CD4-positive, alpha-beta T cell treated with Interleukin-15 for 1 hour (primary cell): ENCODE results near the gene ABCG2.
"Not testable (repeated sequence)": the region's sequence is repeated elsewhere in the genome, so short reads cannot be mapped to it uniquely, and the experiment has no call there.

Source experiments
- DNase-seq: peaks from one replicate; pipeline ENCODE4 v3.0.0-alpha.2; 2020

ABCG2 gene

GRCh38 chr4:88109123-88109881, 49.1 kb downstream of the ABCG2 start:
- no peak for DNase-seq

DNA sequence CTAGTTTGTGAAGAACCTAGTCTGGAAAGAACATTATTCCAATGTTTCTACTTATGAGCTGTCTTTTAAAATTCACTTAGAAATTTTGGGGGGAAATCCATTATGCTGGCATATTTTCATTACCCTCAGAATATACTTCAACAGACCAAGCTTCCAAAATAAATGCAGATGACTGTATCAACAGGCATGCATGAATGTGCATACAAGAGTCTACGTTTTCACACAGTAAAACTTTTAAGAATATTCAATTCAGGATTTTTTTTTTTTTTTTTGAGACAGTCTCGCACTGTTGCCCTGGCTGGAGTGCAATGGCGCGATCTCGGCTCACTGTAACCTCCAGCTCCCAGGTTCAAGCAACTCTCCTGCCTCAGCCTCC, 49.7 kb downstream of the ABCG2 start:
- DNase-seq, result no peak

- not testable (repeated sequence) for DNase-seq
Observed at GRCh38 chr4:88108108-88108465, 50.4 kb downstream of the ABCG2 start.

DNA sequence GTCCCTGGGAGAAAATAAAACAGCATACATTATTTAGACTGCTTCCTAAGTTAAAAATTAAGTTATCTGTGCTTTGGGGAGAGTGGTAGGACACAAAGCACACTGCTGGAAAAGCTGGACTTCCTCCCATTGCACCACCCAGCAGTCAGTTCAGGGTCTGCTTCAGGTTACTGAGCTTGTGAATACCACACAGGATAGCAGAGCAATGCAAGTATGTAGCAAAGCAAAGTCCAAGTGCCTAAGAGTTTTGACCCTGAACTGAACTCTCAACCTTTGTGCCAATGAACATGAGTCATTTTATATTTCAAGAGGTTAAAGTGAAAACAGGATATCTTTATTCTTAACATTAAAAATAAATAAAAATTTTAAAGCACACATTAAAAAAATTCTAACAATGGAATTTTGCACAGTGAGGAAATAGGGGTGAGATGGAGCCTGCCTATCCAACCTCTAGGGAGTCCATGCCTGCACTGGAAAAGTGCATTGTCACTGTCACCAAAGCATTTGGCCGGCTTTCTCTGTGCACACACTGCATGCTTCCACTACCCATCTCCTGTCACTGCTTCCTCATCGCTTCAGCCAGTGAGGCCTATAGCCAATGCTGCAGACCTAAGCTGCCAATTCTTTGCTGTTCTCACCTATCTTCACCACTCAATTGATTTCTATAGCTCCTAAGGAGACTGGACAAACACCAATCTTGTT, 50.9 kb downstream of the ABCG2 start:
- no peak for DNase-seq

DNA sequence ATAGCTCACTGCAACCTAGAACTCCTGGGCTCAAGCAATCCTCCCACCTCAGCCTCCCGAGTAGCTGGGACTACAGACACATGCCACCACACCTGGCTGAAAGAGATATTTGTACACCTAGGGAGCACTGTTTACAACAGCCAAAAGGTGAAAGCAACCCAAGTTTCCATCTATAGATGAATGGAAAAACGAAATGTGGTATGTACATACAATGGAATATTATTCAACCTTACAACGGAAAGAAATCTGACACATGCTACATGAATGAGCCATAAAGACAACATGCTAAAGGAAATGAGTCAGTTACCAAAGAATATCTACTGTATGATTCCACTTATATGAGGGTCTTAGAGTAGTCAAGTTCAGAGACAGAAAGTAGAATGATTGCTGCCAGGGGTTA, 52.2 kb downstream of the ABCG2 start:
- no peak for DNase-seq

DNA sequence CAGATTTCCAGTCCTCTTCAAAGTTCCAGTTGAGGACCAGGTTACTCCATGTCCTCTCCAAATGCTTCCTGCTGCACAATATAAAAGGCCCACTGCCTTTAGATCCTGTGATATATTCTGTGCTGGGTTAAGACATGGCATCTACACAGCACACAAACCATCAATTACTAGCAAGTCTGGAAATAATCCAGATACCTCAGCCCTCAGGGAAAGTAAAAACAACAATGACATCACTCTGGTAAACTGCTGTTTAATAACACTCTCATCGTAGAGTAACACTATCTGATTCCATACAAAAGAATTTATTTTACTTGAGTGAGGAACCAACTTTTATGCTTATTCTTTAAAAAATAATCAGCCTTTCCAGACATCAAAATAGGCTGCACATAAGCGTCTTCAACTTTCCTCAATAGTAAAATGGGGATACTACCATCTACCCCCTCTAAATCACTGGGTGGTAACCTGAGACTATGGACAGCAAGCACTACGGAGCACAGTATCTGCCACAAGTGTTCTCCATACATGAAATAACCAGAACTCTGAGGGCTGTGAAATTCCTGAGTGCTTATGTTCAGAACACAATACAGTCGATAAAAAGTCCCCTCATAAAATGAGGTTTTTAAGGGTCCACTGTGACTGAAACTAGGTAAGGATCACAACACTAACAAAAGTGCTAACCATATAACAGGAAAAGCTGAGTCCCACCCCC, 53.4 kb downstream of the ABCG2 start:
- DNase-seq, result no peak

DNA sequence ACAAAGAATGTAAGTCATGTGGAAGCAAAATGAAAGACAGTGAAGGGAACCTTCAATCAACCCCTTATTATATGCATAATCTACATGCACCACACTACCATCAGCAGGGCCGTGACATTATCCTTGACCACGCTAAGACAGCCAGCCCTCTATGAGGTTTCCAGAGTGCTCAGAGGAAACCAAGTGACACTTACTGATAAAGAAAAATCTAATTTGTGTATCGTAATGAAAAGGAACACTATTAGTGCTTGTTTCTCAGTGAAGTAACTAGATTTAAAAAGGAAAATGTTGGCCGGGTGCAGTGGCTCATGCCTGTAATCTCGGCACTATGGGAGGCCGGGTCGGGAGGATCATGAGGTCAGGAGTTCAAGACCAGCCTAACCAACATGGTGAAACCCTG, 56.4 kb downstream of the ABCG2 start:
- DNase-seq, result no peak

DNA sequence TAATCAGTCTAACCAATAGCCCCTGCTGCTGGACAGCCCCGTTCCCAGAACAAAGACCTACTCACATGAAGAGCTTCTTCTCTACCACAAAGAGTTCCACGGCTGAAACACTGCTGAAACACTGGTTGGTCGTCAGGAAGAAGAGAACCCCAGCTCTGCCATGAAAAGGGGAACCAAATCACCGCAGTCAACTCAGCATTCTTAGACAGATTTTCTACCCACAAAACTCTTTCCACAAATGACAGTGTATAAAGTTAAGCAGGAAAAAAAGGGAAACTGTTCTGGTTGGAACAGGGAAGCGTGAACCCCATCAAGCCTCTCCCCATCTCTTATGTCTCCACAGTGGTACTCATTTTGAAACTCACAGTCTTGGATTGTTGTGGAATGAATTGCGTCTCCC, 57.3 kb downstream of the ABCG2 start:
- no peak for DNase-seq

GRCh38 chr4:88098993-88099752, 59.3 kb downstream of the ABCG2 start:
- DNase-seq, result no peak

DNA sequence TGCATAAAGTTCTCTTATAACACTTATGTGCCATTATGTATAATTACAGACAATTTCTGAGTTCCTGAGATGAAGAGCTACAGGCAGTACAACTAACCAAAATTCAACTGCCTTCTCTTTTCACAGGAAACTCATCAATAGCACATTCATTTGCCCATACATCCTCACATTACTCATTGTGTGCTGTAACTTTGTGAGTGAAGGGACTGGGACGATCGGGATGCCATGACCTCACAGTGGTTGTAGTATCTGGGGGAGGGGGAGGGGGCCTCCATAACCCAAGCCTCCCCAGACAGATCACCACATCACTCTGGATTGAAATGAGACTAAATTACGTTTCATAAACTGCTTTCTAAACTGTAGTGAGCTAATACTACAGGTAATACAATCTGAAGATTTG, 60.7 kb downstream of the ABCG2 start:
- no peak for DNase-seq

DNA sequence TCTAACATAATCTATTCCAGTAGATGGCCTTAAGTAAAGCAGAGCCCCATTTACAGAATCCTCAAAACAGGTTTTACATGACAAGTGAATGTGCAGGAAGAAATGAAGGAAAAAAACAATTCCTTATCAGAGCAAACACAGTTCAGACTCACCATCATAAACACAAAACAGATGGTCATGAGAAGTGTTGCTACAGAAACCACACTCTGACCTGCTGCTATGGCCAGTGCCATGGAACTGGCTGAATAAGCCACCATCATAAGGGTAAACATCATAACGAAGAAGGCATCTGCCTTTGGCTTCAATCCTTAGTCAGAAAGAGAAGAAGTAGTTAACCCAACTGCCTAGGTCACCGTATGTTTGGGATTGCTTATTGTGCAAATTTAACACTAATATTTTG, 61.1 kb downstream of the ABCG2 start:
- no peak for DNase-seq

DNA sequence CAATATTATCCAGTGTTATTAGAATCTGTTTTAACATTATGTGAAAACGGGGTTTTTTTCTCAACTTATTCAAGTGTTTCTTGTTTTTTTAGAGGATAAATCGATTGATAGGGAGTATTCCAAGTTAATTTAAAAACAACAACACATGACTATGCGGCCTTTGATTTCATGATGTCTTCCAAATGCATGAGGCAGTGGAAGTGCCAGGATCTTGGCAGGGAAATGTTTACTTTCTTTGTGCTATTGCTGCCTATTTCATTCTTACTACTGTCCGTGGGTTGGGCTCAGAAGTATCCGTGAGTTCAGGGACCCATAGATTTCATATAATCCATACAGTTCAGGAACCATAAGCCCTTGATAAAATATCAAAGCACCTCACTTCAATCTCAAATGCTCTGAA, 64.6 kb downstream of the ABCG2 start:
- no peak for DNase-seq

- no peak for DNase-seq
Observed at GRCh38 chr4:88091378-88091777, 67.1 kb downstream of the ABCG2 start.

DNA sequence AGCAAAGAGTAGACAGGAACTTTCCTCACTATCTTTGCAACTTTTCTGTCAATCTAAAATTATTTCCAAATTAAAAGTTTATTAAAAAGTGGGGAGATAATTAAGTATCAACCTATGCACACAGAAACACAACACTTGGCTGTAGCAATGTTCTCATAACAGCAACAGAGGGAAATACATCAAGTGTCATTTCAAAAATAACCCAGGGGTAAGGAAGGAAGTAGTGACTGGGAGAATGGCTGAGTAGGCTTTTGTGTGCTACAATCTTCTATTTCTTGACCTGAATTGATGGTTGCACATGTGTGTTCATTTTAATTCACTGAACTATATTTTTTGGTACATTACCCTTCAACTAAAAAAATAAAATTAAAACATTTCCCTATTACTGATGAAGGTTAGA, 67.5 kb downstream of the ABCG2 start:
- DNase-seq, result no peak

DNA sequence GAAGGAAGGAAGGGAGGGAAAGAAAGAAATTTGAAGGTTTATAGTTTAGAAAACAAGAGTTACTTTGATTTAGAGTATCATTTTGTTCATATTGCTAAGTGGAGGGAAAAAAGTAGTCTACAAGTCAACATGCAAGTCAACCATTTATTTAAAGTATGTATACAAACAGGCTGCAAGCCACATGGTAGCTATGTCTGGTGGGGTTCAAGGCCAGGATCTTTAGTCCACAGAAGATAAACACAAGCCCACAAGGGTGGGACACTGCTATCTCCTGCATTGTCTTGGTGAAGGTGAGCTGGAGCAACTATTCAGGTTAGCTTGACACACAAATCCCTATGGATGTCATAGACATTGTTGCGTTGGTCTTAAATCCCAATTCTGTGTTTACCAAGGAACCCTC, 71.4 kb downstream of the ABCG2 start:
- no peak for DNase-seq

DNA sequence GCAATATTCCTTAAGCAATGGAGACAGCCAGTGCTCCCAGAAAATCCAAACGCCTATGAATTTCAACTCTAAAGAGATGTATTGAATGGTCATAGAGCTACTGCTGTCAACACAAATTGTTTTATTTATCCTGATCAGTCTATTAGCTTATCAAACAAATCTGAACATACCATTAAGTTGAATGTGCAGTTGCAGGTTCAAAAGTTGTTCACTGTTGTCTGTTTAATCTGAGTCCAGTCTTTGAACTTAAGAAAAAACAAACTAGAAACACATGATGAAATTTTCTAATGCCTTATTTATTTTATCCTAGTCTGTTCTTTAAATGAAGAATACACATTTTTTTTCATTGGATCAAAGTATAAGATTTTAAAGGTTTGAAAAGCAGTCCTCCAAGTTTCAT, 77.8 kb downstream of the ABCG2 start:
- DNase-seq, result no peak

GRCh38 chr4:88078579-88078978, 79.9 kb downstream of the ABCG2 start:
- DNase-seq, result no peak

GRCh38 chr4:88077911-88078524, 80.4 kb downstream of the ABCG2 start:
- DNase-seq, result no peak

DNA sequence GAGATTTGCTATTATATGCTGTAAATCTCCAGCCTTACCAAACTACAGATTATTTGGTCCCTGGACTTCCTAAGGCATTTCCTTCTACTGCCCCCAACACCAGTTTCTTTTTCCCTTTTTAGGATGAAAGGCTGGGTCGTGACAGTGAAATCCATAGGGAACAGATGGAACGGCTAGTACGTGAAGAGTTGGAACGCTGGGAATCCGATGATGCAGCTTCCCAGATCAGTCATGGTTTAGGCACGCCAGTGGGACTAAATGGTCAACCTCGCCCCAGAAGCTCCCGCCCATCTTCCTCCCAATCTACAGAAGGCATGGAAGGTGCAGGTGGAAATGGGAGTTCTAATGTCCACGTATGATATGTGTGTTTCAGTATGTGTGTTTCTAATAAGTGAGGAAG, 83.1 kb downstream of the ABCG2 start:
- no peak for DNase-seq

DNA sequence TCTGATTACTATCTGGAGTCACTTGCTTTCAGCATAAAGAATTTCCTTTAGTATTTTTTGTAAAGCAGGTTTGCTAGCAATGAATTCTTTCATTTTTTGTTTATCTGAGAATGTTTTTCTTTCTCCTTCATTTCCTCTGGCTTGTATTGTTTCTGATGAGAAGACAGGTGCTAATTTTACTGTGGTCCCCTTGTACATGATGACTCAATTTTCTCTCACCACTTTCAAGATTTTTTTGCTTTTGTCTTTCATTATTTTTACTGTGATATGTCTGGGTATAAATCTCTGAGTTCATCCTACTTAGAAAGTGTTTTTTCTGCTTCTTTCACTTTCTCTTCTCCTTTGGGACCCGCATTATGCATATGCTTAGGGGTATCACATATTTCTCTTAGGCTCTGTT, 88.4 kb downstream of the ABCG2 start:
- DNase-seq, result no peak

GRCh38 chr4:88064410-88064809, 94.0 kb downstream of the ABCG2 start:
- DNase-seq, result no peak

DNA sequence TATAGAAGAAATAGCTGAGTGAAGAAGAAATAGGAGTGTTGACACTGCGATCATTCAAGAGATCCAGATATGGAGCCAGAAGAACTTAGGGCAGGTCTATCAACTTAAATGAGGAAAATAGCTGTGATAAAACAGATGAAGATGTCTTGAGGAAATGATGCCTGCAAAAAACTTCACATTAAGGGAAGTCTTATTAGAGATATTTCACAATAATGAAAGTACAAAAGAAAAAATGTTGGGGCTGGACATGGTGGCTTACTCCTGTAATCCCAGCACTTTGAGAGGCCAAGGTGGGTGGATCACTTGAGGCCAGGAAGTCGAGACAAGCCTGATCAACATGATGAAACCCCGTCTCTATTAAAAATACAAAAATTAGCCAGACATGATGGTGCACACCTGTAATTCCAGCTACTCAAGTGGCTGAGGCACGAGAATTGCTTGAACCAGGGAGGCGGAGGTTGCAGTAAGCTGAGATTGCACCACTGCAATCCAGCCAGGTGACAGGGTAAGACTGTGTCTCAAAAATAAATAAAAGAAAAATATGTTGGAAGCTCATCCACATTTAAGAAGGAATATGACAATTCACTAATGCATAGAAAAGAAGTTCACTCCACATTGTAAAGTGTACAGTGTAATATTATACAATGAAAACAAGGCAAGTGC, 94.7 kb downstream of the ABCG2 start:
- DNase-seq, result no peak

GRCh38 chr4:88062843-88063242, 95.6 kb downstream of the ABCG2 start:
- DNase-seq, result no peak
